GM21360 (cell line): ENCODE measurements around the gene PTPRE.
A peak's percentile ranks its signal among the peaks of the same experiment; 100 is the strongest.
"Not testable (repeated sequence)": the region's sequence is repeated elsewhere in the genome, so short reads cannot be mapped to it uniquely, and the experiment has no call there.

ENCODE experiments used
- ATAC-seq: cut with Tn5 transposase; IDR thresholded peaks from one replicate; pipeline ENCODE4 v1.9.1; 2021; ENCODE audit warnings: mild to moderate bottlenecking, moderate library complexity; ENCODE audit not compliant: unreplicated experiment

Gene PTPRE

DNA sequence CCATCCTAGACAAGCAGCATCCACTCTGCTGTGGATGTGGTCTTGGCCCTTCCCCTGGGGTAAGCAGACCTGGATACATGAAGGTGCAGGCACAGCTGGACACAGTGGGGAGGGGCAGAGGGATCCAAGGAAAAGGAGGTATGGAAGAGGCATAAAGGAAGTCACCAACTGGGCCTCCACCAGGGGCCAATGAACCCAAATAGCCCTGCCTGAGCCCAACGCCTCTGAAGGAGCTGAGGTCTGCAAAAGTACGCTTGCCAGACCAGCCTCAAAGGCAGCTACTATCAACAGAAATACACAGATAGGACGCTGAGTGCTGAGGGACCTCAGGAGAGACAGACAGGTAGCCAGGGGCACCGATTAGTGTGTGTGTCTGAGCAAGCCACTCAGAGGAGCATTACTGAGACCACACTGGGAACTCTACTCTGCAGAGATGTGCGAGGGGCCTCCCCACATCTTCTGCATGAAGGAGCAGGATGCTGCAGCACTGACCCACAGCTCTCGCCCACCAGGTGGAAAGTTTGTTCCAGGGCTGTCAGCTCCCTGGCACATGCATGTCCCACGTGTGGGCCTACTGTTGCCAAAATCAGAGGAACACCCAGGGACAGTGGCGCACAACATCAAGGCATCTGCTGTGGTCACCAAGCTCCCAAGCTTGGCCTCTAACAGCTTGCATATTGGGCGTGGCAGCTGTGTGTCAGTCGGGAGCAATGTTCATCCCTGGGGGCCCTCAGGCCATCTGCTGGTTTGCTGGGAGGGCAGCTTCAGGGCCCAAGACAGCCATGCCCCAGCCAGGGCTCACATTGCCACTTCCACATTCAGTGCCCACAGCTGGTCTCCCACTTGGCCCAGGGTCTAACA, 179.3 kb downstream of the PTPRE start:
- no peak for ATAC-seq

DNA sequence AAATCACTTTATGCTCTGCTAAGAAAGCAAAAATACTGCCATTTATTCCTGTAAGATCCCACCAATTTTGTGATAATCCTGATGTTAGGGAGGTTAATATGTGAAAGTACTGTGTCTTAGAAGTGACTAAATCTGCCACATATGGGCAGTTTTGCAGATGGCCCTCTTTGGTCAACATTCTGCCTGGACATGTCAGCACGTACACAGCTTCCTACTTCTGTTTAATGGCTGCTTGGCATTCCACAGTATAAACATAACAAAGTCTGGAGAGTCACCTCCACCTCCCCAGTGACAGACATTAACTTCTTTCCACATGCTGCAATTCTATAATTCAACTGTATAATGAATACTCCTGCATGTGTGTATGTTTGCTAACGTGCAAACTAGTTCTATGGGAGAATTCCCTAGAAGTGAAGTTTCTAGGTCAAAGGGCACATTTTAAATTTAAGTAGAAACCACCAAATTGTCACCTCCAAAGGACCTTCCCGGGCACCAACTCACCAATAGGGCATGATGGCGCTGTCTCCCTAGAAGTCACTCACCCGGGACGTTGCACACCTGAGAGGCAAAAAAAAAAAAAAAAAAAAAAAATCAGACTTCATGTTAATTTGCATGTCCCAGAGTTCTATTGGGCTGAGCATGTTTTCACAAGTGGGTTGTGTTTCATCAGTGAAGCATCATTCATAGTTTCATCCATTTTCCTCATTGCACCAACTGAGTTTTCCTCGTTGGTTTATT, 180.4 kb downstream of the PTPRE start:
- no peak for ATAC-seq

DNA sequence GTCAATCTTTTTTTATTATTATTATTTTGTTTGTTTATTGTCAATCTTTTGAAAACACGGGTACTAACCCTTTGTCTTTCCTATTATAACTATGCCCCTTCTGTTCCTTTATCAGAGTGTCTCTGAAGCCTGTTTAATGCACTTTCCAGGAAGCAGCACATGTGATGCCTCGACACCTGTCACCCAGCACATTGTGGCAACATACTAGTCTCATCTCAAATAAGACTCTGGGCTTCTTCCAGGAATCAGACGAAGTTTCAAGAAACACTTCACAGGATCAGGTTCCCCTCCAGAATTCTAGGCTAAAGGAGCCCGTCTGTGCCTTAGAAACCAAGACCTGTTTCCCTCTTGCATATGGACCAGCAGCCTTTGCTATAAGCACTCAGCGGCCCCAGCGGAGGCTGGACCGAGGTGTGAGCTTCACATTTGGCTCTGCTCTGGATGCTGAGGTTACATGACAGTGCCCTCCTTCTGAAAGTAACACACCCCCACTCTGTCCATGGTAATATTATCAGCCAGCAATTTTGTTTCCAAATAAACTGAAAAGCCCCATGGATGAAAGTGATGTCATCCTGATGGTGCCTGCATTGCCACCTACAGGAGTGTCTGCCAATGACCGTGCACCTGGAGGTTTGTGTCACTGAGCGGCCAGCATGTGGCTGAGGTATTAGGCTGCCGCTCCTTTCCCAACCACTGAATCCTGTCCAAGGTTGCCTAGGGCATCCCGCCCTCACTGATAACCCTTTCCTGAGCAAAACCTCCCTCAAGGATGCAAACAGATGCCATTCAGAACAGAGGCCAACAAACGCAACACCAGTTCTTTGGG, 181.2 kb downstream of the PTPRE start:
- no peak for ATAC-seq

GRCh38 chr10:128091636-128092210, 184.8 kb downstream of the PTPRE start:
- ATAC-seq: no peak

GRCh38 chr10:128092454-128092853, 185.6 kb downstream of the PTPRE start:
- ATAC-seq: no peak

- not testable (repeated sequence) for ATAC-seq
Measured at GRCh38 chr10:128094596-128094995, 187.7 kb downstream of the PTPRE start.

GRCh38 chr10:128095027-128095752, 188.3 kb downstream of the PTPRE start:
- ATAC-seq: peak; percentile 86

GRCh38 chr10:128095753-128096469, 189.0 kb downstream of the PTPRE start:
- ATAC-seq: peak; percentile 6

DNA sequence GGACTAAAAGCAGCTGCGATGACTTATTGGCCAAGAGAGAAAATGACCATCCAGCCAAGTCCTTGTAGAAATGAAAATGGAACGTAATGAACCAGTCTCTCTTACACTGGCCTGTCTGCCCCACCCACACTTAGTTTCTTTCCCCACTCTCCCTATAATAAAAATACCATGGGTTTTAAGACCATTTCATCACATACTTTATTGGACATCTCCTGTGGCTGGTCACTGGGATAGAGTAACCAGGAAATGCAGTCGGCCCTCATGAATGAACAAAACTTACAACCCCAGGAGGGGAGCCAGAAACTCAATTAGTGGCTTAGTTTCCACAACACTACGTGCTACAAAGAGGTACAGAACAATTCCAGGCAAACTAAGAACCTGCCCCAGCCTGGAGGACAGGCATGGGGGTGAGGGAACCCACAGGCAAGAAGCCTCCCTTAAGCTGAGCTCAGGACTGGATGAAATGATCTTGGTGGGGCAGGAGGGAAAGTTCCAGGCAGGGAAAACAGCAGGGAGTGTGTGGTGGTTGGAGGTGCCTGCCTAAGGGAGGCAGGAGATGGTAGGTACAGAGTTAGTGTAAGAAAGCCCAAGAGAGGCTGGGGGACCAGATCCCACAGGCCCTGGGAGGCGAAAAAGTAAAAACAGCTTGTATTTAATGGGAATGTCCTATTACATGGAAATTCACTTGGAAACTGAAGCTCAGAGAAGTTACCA, 189.7 kb downstream of the PTPRE start:
- ATAC-seq: no peak

DNA sequence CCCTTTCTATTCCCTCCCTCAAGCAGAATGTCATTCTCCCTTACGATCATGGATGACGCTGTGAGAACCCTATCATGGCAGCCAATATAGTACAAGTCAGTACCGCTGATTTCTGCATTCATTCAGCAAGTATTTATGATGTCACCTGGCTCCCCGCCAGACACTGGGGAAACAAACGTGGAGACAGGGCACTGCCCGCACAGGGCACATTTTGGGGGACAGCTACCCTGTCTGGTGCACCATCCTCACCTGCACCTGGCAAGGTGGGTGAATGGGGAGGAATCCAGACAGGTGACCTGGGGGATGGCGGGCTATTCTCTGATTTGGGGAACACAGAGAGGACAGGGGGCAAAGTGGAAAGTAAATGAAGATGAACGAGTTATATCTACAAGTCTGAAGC, 190.9 kb downstream of the PTPRE start:
- no peak for ATAC-seq

- no peak for ATAC-seq
Measured at GRCh38 chr10:128098631-128099030, 191.7 kb downstream of the PTPRE start.

- ATAC-seq: no peak
Measured at GRCh38 chr10:128099901-128100300, 193.0 kb downstream of the PTPRE start.

DNA sequence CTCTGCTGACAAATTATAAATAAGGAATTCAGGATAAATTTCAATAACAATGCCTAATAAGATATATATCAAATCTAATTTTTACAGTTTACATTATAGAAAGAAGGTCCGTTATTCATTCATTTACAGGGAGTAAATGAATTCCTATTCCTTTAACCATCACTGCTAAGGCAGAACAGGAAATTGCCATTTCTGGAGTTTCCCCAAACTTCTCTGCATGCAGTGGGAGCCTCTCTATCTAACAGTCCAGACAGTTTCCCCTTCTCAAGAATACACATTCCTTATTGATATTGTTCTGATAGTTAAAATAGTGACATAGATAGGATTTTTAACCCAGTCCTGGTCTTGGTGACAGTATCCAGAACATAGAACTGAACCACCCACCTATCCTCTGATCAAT, 195.0 kb downstream of the PTPRE start:
- ATAC-seq: no peak

GRCh38 chr10:128102480-128103228, 195.8 kb downstream of the PTPRE start:
- no peak for ATAC-seq

GRCh38 chr10:128103229-128103714, 196.4 kb downstream of the PTPRE start:
- ATAC-seq: no peak

DNA sequence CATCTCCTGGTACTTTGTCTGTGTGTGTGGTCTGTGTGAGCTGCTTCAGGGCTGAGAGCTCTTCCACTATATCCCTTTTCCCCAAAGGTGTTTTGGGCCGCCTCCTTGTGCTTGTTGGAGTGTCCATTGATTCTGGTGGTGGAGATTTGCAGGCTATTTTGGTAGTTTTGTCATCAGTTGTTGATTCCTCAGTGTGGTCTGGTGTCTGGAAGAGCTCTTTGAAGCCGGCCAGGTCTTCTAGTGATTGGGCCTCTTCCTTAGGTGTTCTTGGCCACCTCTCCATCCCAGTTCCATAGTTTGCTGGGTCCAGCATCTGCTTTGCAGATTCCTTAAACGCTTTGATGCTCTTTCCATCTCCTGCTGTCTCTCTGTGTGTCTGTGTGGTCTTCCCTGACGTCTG, 198.5 kb downstream of the PTPRE start:
- ATAC-seq: no peak

GRCh38 chr10:128109707-128110106, 202.8 kb downstream of the PTPRE start:
- no peak for ATAC-seq

- no peak for ATAC-seq
Measured at GRCh38 chr10:128110339-128110738, 203.4 kb downstream of the PTPRE start.
